CD4-positive, alpha-beta memory T cell (primary cell): ENCODE results near the gene MEGF8. TPM values are rescaled to one million over a fixed set of nuclear protein-coding genes. Genes with fewer than 3 reads are reported as not detected.
A peak's percentile ranks its signal among the peaks of the same experiment; 100 is the strongest.

ENCODE experiments used
- CTCF ChIA-PET: fragments of 350-600 bp; sonication (Branson Sonifier 250); formaldehyde crosslinking; loops from one replicate; lab custom pipeline; 2021; ENCODE audit warnings: inconsistent platforms; ENCODE audit not compliant: partially characterized antibody; lab: Charles Lee
- POLR2A ChIA-PET: fragments of 350-600 bp; sonication (Branson Sonifier 250); formaldehyde crosslinking; loops from one replicate; lab custom pipeline; 2021; ENCODE audit not compliant: partially characterized antibody; lab: Charles Lee
- DNase-seq, 5 donors: peaks; one replicate each; pipeline versions ENCODE4 v3.0.0 to v3.0.0-alpha.2; 2020 to 2022; ENCODE audit warnings: mixed read lengths in 1 of 5
- H3K27ac ChIP-seq: one replicate; pipeline ENCODE4 v1.7.0; 2013; ENCODE audit warnings: low read depth, low read length
- H3K27me3 ChIP-seq: 2 replicates; pipeline ENCODE4 v1.7.0; 2013; ENCODE audit warnings: mild to moderate bottlenecking, low read length, moderate library complexity; ENCODE audit not compliant: insufficient read depth
- H3K36me3 ChIP-seq: 2 replicates; pipeline ENCODE4 v1.7.0; 2013; ENCODE audit warnings: mild to moderate bottlenecking, low read length, moderate library complexity; ENCODE audit not compliant: insufficient read depth
- H3K4me1 ChIP-seq: 2 replicates; pipeline ENCODE4 v1.7.0; 2013; ENCODE audit warnings: mild to moderate bottlenecking, low read length, moderate library complexity; ENCODE audit not compliant: insufficient read depth
- H3K4me3 ChIP-seq, 2 donors: one replicate each; pipeline ENCODE4 v1.7.0; 2013; ENCODE audit warnings: low read length in 2 of 2, mild to moderate bottlenecking in 1 of 2
- H3K9me3 ChIP-seq, 2 donors: one replicate each; pipeline ENCODE4 v1.7.0; 2013; ENCODE audit warnings: low read length in 2 of 2, control low read depth in 1 of 2; ENCODE audit not compliant: control insufficient read depth in 1 of 2
- H3K27ac Mint-ChIP-seq, 7 donors: one replicate each; pipeline ENCODE4 v1.8.0; 2020 to 2021; ENCODE audit warnings: mixed read lengths in 7 of 7, mild to moderate bottlenecking in 6 of 7, inconsistent platforms in 3 of 7, moderate library complexity in 3 of 7
- H3K27me3 Mint-ChIP-seq, 2 donors: one replicate each; pipeline ENCODE4 v1.8.0; 2020 to 2021; ENCODE audit warnings: mixed read lengths in 2 of 2
- H3K36me3 Mint-ChIP-seq, 2 donors: one replicate each; pipeline ENCODE4 v1.8.0; 2020 to 2021; ENCODE audit warnings: mixed read lengths in 2 of 2, inconsistent platforms in 1 of 2, mild to moderate bottlenecking in 1 of 2
- H3K4me1 Mint-ChIP-seq, 4 donors: one replicate each; pipeline ENCODE4 v1.8.0; 2020 to 2021; ENCODE audit warnings: mixed read lengths in 4 of 4, mild to moderate bottlenecking in 1 of 4
- H3K4me3 Mint-ChIP-seq, 8 donors: one replicate each; pipeline ENCODE4 v1.8.0; 2020 to 2021; ENCODE audit warnings: mixed read lengths in 8 of 8, mild to moderate bottlenecking in 7 of 8, moderate library complexity in 6 of 8, inconsistent platforms in 3 of 8
- H3K9me3 Mint-ChIP-seq, 8 donors: one replicate each; pipeline ENCODE4 v1.8.0; 2020 to 2021; ENCODE audit warnings: mixed read lengths in 8 of 8, mild to moderate bottlenecking in 5 of 8, inconsistent platforms in 3 of 8, moderate library complexity in 1 of 8
- intact Hi-C: fragments of 100-400 bp; cut with micrococcal nuclease; formaldehyde crosslinking; loops from one replicate; pipeline ENCODE4 v1.15.1; 2023
- polyA plus RNA-seq, 2 donors: library from polyadenylated mRNA; unstranded; fragments of 300-500 nt; fragmentation: Illumina TruSeq; gene quantifications; one replicate each; pipeline ENCODE4 v1.2.3, GENCODE V29; 2021
- total RNA-seq, 2 experiments: library from RNA; stranded (reverse); gene quantifications; one replicate each; pipeline ENCODE4 v1.2.3, GENCODE V29; 2021

Gene MEGF8
- total and polyA plus RNA-seq, 4 experiments from 2014 or later = 0.09 to 9.5 (median 4.5) TPM

DNA sequence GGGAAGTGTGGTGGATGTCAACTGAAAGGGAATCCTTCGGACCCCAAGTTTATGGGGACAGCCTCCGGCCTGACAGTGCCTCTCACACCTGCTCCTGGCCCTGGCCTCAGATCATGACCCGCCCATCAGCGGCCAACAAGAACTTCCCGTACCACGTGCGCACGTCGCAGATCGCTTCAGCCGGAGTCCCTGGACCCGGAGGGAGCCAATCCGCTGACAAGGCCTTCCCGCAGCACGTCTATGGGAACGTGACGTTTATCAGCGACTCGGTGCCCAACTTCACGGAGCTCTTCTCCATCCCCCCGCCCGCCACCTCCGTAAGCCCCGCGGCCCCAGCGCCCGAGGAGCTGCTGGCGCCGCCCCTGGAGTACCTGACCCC, 2.0 kb upstream of the MEGF8 start:
- Histone ChIP-seq H3K27ac (no peak overlapping the region), H3K4me3 (no peak overlapping the region), H3K9me3 (no peaks in the 10 kb centered on the region), H3K27me3 (no peaks in the 10 kb centered on the region), H3K4me1 (peaks cover 19% of the 10 kb centered on the region), H3K36me3 (no peaks in the 10 kb centered on the region)
- CTCF ChIA-PET = interaction anchor here (0.7 to 3.9 kb wide), 3 partner anchors 25 to 214 kb away, joined by 4 to 23 read pairs (median 10); no protein-coding TSS in a partner anchor
- Mint-ChIP-seq H3K4me3 (peak overlapping the region in 6 of 8 donors; percentile 21 to 71 (median 42)), H3K27me3 (peaks cover 5 to 12% of the 10 kb centered on the region in 2 donors), H3K4me1 (peaks cover 7 to 31% (median 20%) of the 10 kb centered on the region in 4 donors), H3K27ac (no peak overlapping the region), H3K9me3 (no peaks in the 10 kb centered on the region), H3K36me3 (peaks cover 0 to 7% of the 10 kb centered on the region in 2 donors)
- POLR2A ChIA-PET = interaction anchor here (1.2 kb wide), 1 partner anchor 748 kb away, joined by 3 read pairs; the partner anchor contains the start of gene CEACAM21
- intact Hi-C loops = no loop called here
- no peak for DNase-seq

DNA sequence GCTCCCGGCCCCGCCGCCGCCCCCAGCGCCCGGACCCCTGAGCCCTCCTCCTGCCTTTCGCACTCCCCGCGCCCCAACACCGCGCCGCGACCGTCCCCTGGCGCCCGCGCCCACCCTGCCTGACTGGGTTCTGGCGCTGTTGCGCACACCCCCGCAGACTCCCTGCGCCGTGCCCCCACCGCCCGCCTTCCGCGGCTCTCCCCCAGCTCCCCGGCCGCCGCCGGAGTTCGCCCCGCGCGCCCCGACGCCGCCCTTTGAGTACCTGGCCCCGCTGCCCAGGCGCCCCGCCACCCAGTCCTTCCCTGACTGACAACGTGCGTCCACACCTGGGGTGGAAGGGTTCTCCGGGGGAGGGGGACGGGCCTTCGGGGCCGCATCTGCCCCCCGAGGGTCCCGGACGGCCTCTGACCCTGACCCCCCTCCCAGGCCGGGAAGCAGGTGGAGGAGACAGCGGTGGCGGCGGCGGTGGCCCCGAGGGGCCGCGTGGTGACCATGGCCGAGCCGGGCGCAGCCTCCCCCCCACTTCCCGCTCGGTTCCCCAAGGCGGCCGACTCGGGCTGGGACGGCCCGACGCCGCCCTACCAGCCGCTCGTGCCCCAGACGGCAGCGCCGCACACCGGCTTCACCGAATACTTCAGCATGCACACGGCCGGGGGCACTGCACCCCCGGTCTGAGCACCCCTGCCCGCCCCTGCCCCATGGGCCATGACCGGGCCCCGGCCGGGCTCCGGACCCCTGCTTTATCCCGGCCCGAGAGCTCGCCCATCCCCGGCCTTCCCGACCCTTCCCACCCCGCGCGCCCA, 1.4 kb upstream of the MEGF8 start:
- no peaks in the 10 kb centered on the region for H3K9me3 Mint-ChIP-seq
- H3K4me3 ChIP-seq = peak overlapping the region in 1 of 2 donors; percentile 66
- H3K9me3 ChIP-seq = no peaks in the 10 kb centered on the region
- DNase-seq = peak in 3 of 5 donors; percentile 16 to 49 (median 30)
- ChIA-PET POLR2A (interaction anchor here (1.2 kb wide), 1 partner anchor 748 kb away, joined by 3 read pairs; the partner anchor contains the start of gene CEACAM21), CTCF (interaction anchor here (2.1 to 3.9 kb wide), 2 partner anchors 26 to 214 kb away, joined by 10 to 23 read pairs; no protein-coding TSS in a partner anchor)
- H3K36me3 Mint-ChIP-seq = peaks cover 0 to 7% of the 10 kb centered on the region in 2 donors
- H3K27ac ChIP-seq = no peak overlapping the region
- peaks cover 7 to 31% (median 20%) of the 10 kb centered on the region in 4 donors for H3K4me1 Mint-ChIP-seq
- H3K36me3 ChIP-seq = no peaks in the 10 kb centered on the region
- H3K4me3 Mint-ChIP-seq = peak overlapping the region in 3 of 8 donors; percentile 36 to 94 (median 59)
- H3K27ac Mint-ChIP-seq = no peak overlapping the region
- intact Hi-C loops = loop anchor here (2.0 kb wide), 2 partner anchors 73 to 99 kb away; no protein-coding TSS in a partner anchor
- H3K4me1 ChIP-seq = peaks cover 19% of the 10 kb centered on the region
- peaks cover 5 to 12% of the 10 kb centered on the region in 2 donors for H3K27me3 Mint-ChIP-seq
- no peaks in the 10 kb centered on the region for H3K27me3 ChIP-seq

DNA sequence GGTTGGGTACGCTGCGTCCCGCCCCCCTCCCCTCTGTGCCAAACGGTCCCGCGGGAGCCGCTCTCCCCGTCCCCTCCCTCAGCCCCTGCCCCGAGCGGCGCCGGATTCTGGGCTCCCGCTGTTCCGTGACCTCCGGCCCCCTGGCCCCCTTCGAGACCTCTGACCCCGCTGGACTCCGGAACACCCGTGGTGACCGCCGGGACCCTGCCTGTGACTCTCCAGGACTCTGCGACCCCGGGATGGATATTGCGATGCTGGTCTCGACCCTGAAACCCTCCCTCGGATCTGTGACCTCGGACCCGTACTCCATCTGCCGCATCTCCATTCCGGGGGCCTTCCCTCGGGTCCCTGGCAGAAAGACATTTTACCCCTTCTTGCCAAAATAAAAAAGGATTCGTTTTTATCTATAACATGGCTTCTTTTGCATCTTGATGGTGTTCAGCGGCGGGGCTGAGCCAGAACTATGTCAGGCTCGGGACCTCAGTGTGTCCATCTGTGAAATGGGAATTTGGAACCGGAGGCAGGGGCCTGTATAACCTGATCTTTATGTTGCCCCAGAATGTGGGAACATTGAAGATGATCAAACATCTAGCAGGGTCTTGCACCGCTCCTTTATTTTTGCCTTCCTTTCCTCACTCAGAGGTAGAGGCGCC, 654 bp upstream of the MEGF8 start:
- CTCF ChIA-PET = interaction anchor here (3.9 kb wide), 1 partner anchor 215 kb away, joined by 23 read pairs; no protein-coding TSS in a partner anchor

GRCh38 chr19:42325896-42326771, 699 bp downstream of the MEGF8 start:
- no peaks in the 10 kb centered on the region for H3K36me3 ChIP-seq
- intact Hi-C loops = loop anchor here (1.0 to 2.0 kb wide), 11 partner anchors 24 to 250 kb away; partner anchors contain the start of genes ERF, GSK3A, PAFAH1B3 and POU2F2

More for the DNA sequence above, 654 bp upstream of the MEGF8 start:
- H3K27me3 Mint-ChIP-seq = peaks cover 5 to 12% of the 10 kb centered on the region in 2 donors
- peaks cover 7 to 31% (median 20%) of the 10 kb centered on the region in 4 donors for H3K4me1 Mint-ChIP-seq
- Histone ChIP-seq H3K4me1 (peaks cover 19% of the 10 kb centered on the region), H3K27ac (no peak overlapping the region), H3K36me3 (no peaks in the 10 kb centered on the region), H3K4me3 (peak overlapping the region; percentile 66 to 67), H3K27me3 (no peaks in the 10 kb centered on the region), H3K9me3 (no peaks in the 10 kb centered on the region)
- peaks cover 0 to 7% of the 10 kb centered on the region in 2 donors for H3K36me3 Mint-ChIP-seq
- peak overlapping the region; percentile 89 to 95 (median 92) for H3K4me3 Mint-ChIP-seq
- H3K27ac Mint-ChIP-seq = peak overlapping the region; percentile 75 to 91 (median 89)
- H3K9me3 Mint-ChIP-seq = no peaks in the 10 kb centered on the region
- DNase-seq = no peak
- POLR2A ChIA-PET = no interaction called here
- intact Hi-C loops = loop anchor here (1.0 to 2.0 kb wide), 11 partner anchors 22 to 248 kb away; partner anchors contain the start of genes ERF, GSK3A, PAFAH1B3 and POU2F2

GRCh38 chr19:42326969-42327368, 1.5 kb downstream of the MEGF8 start:
- Mint-ChIP-seq H3K27ac (peak overlapping the region in 1 of 7 donors; percentile 38), H3K27me3 (peaks cover 5 to 12% of the 10 kb centered on the region in 2 donors), H3K4me3 (peak overlapping the region; percentile 51 to 94 (median 79)), H3K4me1 (peaks cover 7 to 31% (median 20%) of the 10 kb centered on the region in 4 donors), H3K9me3 (no peaks in the 10 kb centered on the region), H3K36me3 (peaks cover 0 to 7% of the 10 kb centered on the region in 2 donors)
- H3K4me3 ChIP-seq = no peak overlapping the region
- peaks cover 19% of the 10 kb centered on the region for H3K4me1 ChIP-seq
- POLR2A ChIA-PET = interaction anchor here (0.7 kb wide), 1 partner anchor 83 kb away, joined by 3 read pairs; no protein-coding TSS in a partner anchor
- CTCF ChIA-PET = interaction anchor here (1.5 kb wide), 1 partner anchor 112 kb away, joined by 5 read pairs; no protein-coding TSS in a partner anchor
- no peak overlapping the region for H3K27ac ChIP-seq
- H3K36me3 ChIP-seq = no peaks in the 10 kb centered on the region
- intact Hi-C loops = no loop called here
- DNase-seq = no peak
- no peaks in the 10 kb centered on the region for H3K27me3 ChIP-seq
- H3K9me3 ChIP-seq = no peaks in the 10 kb centered on the region

More at GRCh38 chr19:42325896-42326771, 699 bp downstream of the MEGF8 start:
- no peaks in the 10 kb centered on the region for H3K9me3 Mint-ChIP-seq
- Histone ChIP-seq H3K27me3 (no peaks in the 10 kb centered on the region), H3K9me3 (no peaks in the 10 kb centered on the region), H3K4me1 (peaks cover 19% of the 10 kb centered on the region), H3K4me3 (peak overlapping the region; percentile 66 to 90), H3K27ac (peak overlapping the region; percentile 81)
- H3K27me3 Mint-ChIP-seq = peaks cover 5 to 12% of the 10 kb centered on the region in 2 donors
- ChIA-PET CTCF (no interaction called here), POLR2A (interaction anchor here (0.7 kb wide), 1 partner anchor 82 kb away, joined by 3 read pairs; no protein-coding TSS in a partner anchor)
- DNase-seq = peak in 2 of 5 donors; percentile 32 to 53
- peaks cover 7 to 31% (median 20%) of the 10 kb centered on the region in 4 donors for H3K4me1 Mint-ChIP-seq
- peaks cover 0 to 7% of the 10 kb centered on the region in 2 donors for H3K36me3 Mint-ChIP-seq
- peak overlapping the region; percentile 85 to 90 (median 89) for H3K27ac Mint-ChIP-seq
- H3K4me3 Mint-ChIP-seq = peak overlapping the region; percentile 89 to 95 (median 92)

DNA sequence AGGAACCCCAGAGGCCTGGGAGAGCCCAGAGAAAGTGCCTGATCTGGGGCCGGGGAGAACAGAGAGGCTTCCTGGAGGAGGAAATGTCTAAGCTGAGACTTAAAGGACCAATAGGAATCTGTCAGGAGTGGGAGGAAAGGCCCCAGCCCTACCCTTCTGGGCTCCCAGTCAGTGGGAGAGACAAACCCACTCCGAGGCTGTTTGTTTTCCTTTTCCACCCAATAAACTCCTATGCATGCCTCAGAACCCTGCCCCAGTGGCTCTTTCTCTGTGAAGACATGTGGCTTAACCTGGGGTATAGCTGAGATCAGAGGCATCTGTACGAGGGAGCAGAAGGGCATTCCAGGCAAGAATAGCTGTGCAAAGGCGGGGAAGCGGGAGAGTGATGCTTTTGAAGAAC, 1.9 kb downstream of the MEGF8 start:
- no peaks in the 10 kb centered on the region for H3K27me3 ChIP-seq
- peaks cover 0 to 7% of the 10 kb centered on the region in 2 donors for H3K36me3 Mint-ChIP-seq
- ChIA-PET CTCF (interaction anchor here (1.5 kb wide), 1 partner anchor 111 kb away, joined by 5 read pairs; no protein-coding TSS in a partner anchor), POLR2A (no interaction called here)
- H3K27ac Mint-ChIP-seq = no peak overlapping the region
- peaks cover 7 to 31% (median 20%) of the 10 kb centered on the region in 4 donors for H3K4me1 Mint-ChIP-seq
- H3K9me3 ChIP-seq = no peaks in the 10 kb centered on the region
- intact Hi-C loops = no loop called here
- H3K4me1 ChIP-seq = peaks cover 19% of the 10 kb centered on the region
- H3K4me3 Mint-ChIP-seq = peak overlapping the region in 3 of 8 donors; percentile 26 to 92 (median 69)
- no peak for DNase-seq
- no peaks in the 10 kb centered on the region for H3K36me3 ChIP-seq
- peaks cover 5 to 9% of the 10 kb centered on the region in 2 donors for H3K27me3 Mint-ChIP-seq
- no peak overlapping the region for H3K4me3 ChIP-seq
- no peaks in the 10 kb centered on the region for H3K9me3 Mint-ChIP-seq
- no peak overlapping the region for H3K27ac ChIP-seq
